ENCODE data around the gene ZNF609. TPM values are rescaled to one million over a fixed set of nuclear protein-coding genes. Genes with fewer than 3 reads are reported as not detected.

ZNF609 gene
- 10 to 100 TPM; 34.1 TPM for total RNA-seq

GRCh38 chr15:64460206-64460723 is at the start of gene ZNF609:
TSS of gene ZNF609 (plus strand) at chr15:64460578. CDS start at chr15:64499420, 38,842 bp downstream.
- CTCF ChIA-PET = no interaction called here
- POLR2A ChIA-PET = interaction anchor here (0.8 to 1.6 kb wide), 4 partner anchors 10 to 73 kb away, joined by 3 to 4 read pairs (median 4); partner anchors contain the start of gene TRIP4

- POLR2A ChIA-PET = no interaction called here
- CTCF ChIA-PET = no interaction called here
Measured at GRCh38 chr15:64412216-64412615, 48.2 kb upstream of the ZNF609 start.

- ChIA-PET CTCF (interaction anchor here (0.7 to 1.7 kb wide), 3 partner anchors 119 to 483 kb away, joined by 3 to 6 read pairs (median 4); partner anchors contain the start of gene PPIB), POLR2A (interaction anchor here (0.7 kb wide), 1 partner anchor 148 kb away, joined by 16 read pairs; no protein-coding TSS in a partner anchor)
Measured at GRCh38 chr15:64422697-64423096, 37.7 kb upstream of the ZNF609 start.

GRCh38 chr15:64423970-64424369 is 36.4 kb upstream of the ZNF609 start:
- CTCF ChIA-PET = interaction anchor here (0.6 kb wide), 1 partner anchor 32 kb away, joined by 4 read pairs; no protein-coding TSS in a partner anchor
- POLR2A ChIA-PET = no interaction called here

- ChIA-PET CTCF (no interaction called here), POLR2A (no interaction called here)
Measured at GRCh38 chr15:64425221-64425620, 35.2 kb upstream of the ZNF609 start.

- CTCF ChIA-PET = interaction anchor here (1.6 kb wide), 1 partner anchor 254 kb away, joined by 3 read pairs; no protein-coding TSS in a partner anchor
Measured at GRCh38 chr15:64426845-64427465, 33.4 kb upstream of the ZNF609 start.

GRCh38 chr15:64429448-64429847 is 30.9 kb upstream of the ZNF609 start:
- POLR2A ChIA-PET = no interaction called here
- CTCF ChIA-PET = no interaction called here

More at GRCh38 chr15:64426845-64427465, 33.4 kb upstream of the ZNF609 start:
- POLR2A ChIA-PET = interaction anchor here (0.7 kb wide), 1 partner anchor 33 kb away, joined by 3 read pairs; the partner anchor contains the start of gene ZNF609

- POLR2A ChIA-PET = no interaction called here
- CTCF ChIA-PET = interaction anchor here (1.3 kb wide), 1 partner anchor 14 kb away, joined by 3 read pairs; no protein-coding TSS in a partner anchor
Measured at GRCh38 chr15:64430000-64430735, 30.2 kb upstream of the ZNF609 start.

- POLR2A ChIA-PET = no interaction called here
- CTCF ChIA-PET = no interaction called here
Measured at GRCh38 chr15:64437982-64438381, 22.4 kb upstream of the ZNF609 start.

GRCh38 chr15:64438653-64439447 is 21.5 kb upstream of the ZNF609 start:
- POLR2A ChIA-PET = no interaction called here
- CTCF ChIA-PET = no interaction called here

GRCh38 chr15:64441852-64442251 is 18.5 kb upstream of the ZNF609 start:
- ChIA-PET POLR2A (no interaction called here), CTCF (no interaction called here)

GRCh38 chr15:64443016-64443415 is 17.4 kb upstream of the ZNF609 start:
- CTCF ChIA-PET = interaction anchor here (1.0 kb wide), 2 partner anchors 12 to 172 kb away, joined by 3 to 4 read pairs; no protein-coding TSS in a partner anchor
- POLR2A ChIA-PET = interaction anchor here (0.6 to 0.8 kb wide), 2 partner anchors 12 to 255 kb away, joined by 3 to 4 read pairs; no protein-coding TSS in a partner anchor

GRCh38 chr15:64443747-64444621 is 16.4 kb upstream of the ZNF609 start:
- POLR2A ChIA-PET = interaction anchor here (0.7 to 1.3 kb wide), 4 partner anchors 16 to 254 kb away, joined by 3 to 6 read pairs (median 4); partner anchors contain the start of gene ZNF609

GRCh38 chr15:64444836-64445235 is 15.5 kb upstream of the ZNF609 start:
- ChIA-PET POLR2A (interaction anchor here (0.8 to 1.3 kb wide), 3 partner anchors 15 to 253 kb away, joined by 3 to 4 read pairs (median 3); partner anchors contain the start of gene ZNF609), CTCF (interaction anchor here (0.6 to 0.9 kb wide), 3 partner anchors 14 to 112 kb away, joined by 3 read pairs; no protein-coding TSS in a partner anchor)

More at GRCh38 chr15:64443747-64444621, 16.4 kb upstream of the ZNF609 start:
- CTCF ChIA-PET = interaction anchor here (0.9 to 1.0 kb wide), 2 partner anchors 14 to 173 kb away, joined by 3 read pairs; no protein-coding TSS in a partner anchor

- CTCF ChIA-PET = interaction anchor here (1.0 kb wide), 1 partner anchor 49 kb away, joined by 3 read pairs; no protein-coding TSS in a partner anchor
- POLR2A ChIA-PET = no interaction called here
Measured at GRCh38 chr15:64447536-64448315, 12.7 kb upstream of the ZNF609 start.

- ChIA-PET CTCF (no interaction called here), POLR2A (no interaction called here)
Measured at GRCh38 chr15:64452988-64453688, 7.2 kb upstream of the ZNF609 start.

- CTCF ChIA-PET = no interaction called here
Measured at GRCh38 chr15:64453689-64454037, 6.7 kb upstream of the ZNF609 start.

More at GRCh38 chr15:64453689-64454037, 6.7 kb upstream of the ZNF609 start:
- POLR2A ChIA-PET = no interaction called here
